Sigmoid colon (tissue), 7 donors: ENCODE measurements around the gene DPP8. TPM values are rescaled to one million over a fixed set of nuclear protein-coding genes. Genes with fewer than 3 reads are reported as not detected.

Experiments
- DNase-seq: peaks from one replicate; pipeline ENCODE4 v3.0.0-alpha.2; 2019
- H3K27ac ChIP-seq, 4 donors: fragments of 200-600 bp; sonication (generic); one replicate each; pipeline ENCODE4 v1.5.1; 2016 to 2019; ENCODE audit warnings: mild to moderate bottlenecking in 1 of 4
- H3K27me3 ChIP-seq, 3 donors: fragments of 200-600 bp; sonication (generic); one replicate each; pipeline ENCODE4 v1.5.1; 2019; ENCODE audit warnings: mild to moderate bottlenecking in 1 of 3
- H3K36me3 ChIP-seq, 4 donors: fragments of 200-600 bp; sonication (generic); one replicate each; pipeline ENCODE4 v1.5.1; 2016 to 2019
- H3K4me1 ChIP-seq, 4 donors: fragments of 200-600 bp; sonication (generic); one replicate each; pipeline ENCODE4 v1.5.1; 2017 to 2019
- H3K4me3 ChIP-seq, 4 donors: fragments of 200-600 bp; sonication (generic); one replicate each; pipeline ENCODE4 v1.5.1; 2017 to 2019; ENCODE audit warnings: mild to moderate bottlenecking in 2 of 4, moderate library complexity in 1 of 4
- H3K9me3 ChIP-seq, 4 donors: fragments of 200-600 bp in 3 of 4; sonication (generic) in 3 of 4; one replicate each; pipeline versions ENCODE4 v1.5.1 to v1.6.1; 2013 to 2019
- CTCF ChIP-seq, 4 experiments: fragments of 450-650 bp in 3 of 4; fragments of 200-600 bp in 1 of 4; IDR thresholded peaks; one replicate each; pipeline ENCODE4 v1.5.1; 2016 to 2019; ENCODE audit warnings: antibody characterized with exemption in 4 of 4, mild to moderate bottlenecking in 3 of 4, moderate library complexity in 2 of 4
- EP300 ChIP-seq, 4 donors: sonication (generic); formaldehyde crosslinking; IDR thresholded peaks; one replicate each; pipeline ENCODE4 v1.6.1; 2017; ENCODE audit warnings: antibody characterized with exemption in 4 of 4
- POLR2A ChIP-seq, 2 donors: fragments of 450-650 bp; IDR thresholded peaks; one replicate each; pipeline ENCODE4 v1.6.1; 2016; ENCODE audit warnings: antibody characterized with exemption in 2 of 2, mild to moderate bottlenecking in 2 of 2, moderate library complexity in 2 of 2
- POLR2AphosphoS5 ChIP-seq, 4 donors: sonication (generic); formaldehyde crosslinking; IDR thresholded peaks; one replicate each; pipeline ENCODE4 v1.6.1; 2017; ENCODE audit warnings: antibody characterized with exemption in 4 of 4
- WGBS, 2 donors: extraction: QIAGEN DNeasy Blood & Tissue Kit; methylation state at CpG; one replicate each; pipeline ENCODE4 v1.1.7; 2013; 5-methylcytosine and 5-hydroxymethylcytosine counted together
- intact Hi-C: fragments of 100-400 bp; cut with DNase I; formaldehyde crosslinking; loops from one replicate; pipeline ENCODE4 v1.15.1; 2023
- polyA plus RNA-seq, 3 donors: library from polyadenylated mRNA; stranded (reverse); fragments of 200-250 nt; gene quantifications; one replicate each; pipeline ENCODE4 v1.2.3, GENCODE V29; 2013
- total RNA-seq, 4 donors: library from RNA; depleted of rRNA; stranded (reverse); fragments of >200 nt; gene quantifications; one replicate each; pipeline ENCODE4 v1.1.0, GENCODE V29; 2016
- donor health status: healthy with polysubstance abuse.
- donor health status: Bipolar disorder and iron deficiency.
- donor health status: healthy.

DPP8 gene
- total and polyA plus RNA-seq, 7 donors: 8.4 to 40.3 (median 29.5) TPM

- Histone ChIP-seq H3K9me3 (no peaks in the 10 kb centered on the region), H3K36me3 (no peaks in the 10 kb centered on the region), H3K27me3 (no peaks in the 10 kb centered on the region), H3K27ac (no peak overlapping the region), H3K4me3 (no peak overlapping the region), H3K4me1 (peaks cover 0 to 32% (median 19%) of the 10 kb centered on the region in 4 donors)
- no peak for TF ChIP-seq EP300 (IDR thresholded peaks at IDR 0.05)
- no peak for TF ChIP-seq POLR2AphosphoS5 (IDR thresholded peaks at IDR 0.05)
- TF ChIP-seq POLR2A (IDR thresholded peaks at IDR 0.05): no peak
- TF ChIP-seq CTCF (IDR thresholded peaks at IDR 0.05): peak in 1 of 4 experiments; percentile 12
- 93 to 95% methylated on average over 20 of the region's 20 CpGs for WGBS, 2 donors
- intact Hi-C loops: no loop called here
- no peak for DNase-seq
These were observed 11.1 kb upstream of the DPP8 start for GRCh38 chr15:65528461-65529060.

GRCh38 chr15:65525622-65526021 lies 8.1 kb upstream of the DPP8 start:
- Histone ChIP-seq H3K27ac (no peak overlapping the region), H3K9me3 (no peaks in the 10 kb centered on the region), H3K27me3 (no peaks in the 10 kb centered on the region), H3K4me3 (no peak overlapping the region), H3K4me1 (peaks cover 0 to 4% (median 0%) of the 10 kb centered on the region in 4 donors), H3K36me3 (no peaks in the 10 kb centered on the region)
- intact Hi-C loops: no loop called here
- no peak for DNase-seq
- no peak for TF ChIP-seq POLR2A (IDR thresholded peaks at IDR 0.05)
- no peak for TF ChIP-seq CTCF (IDR thresholded peaks at IDR 0.05)
- no peak for TF ChIP-seq POLR2AphosphoS5 (IDR thresholded peaks at IDR 0.05)
- TF ChIP-seq EP300 (IDR thresholded peaks at IDR 0.05): no peak
- WGBS, 2 donors: 61 to 82% methylated on average over 1 of the region's 1 CpG

GRCh38 chr15:65524226-65524625 lies 6.7 kb upstream of the DPP8 start:
- Histone ChIP-seq H3K4me3 (no peak overlapping the region), H3K27ac (no peak overlapping the region), H3K4me1 (no peaks in the 10 kb centered on the region), H3K9me3 (no peaks in the 10 kb centered on the region), H3K36me3 (no peaks in the 10 kb centered on the region), H3K27me3 (no peaks in the 10 kb centered on the region)
- intact Hi-C loops: no loop called here
- DNase-seq: no peak
- WGBS, 2 donors: 80 to 83% methylated on average over 10 of the region's 10 CpGs
- TF ChIP-seq POLR2AphosphoS5 (IDR thresholded peaks at IDR 0.05): no peak
- TF ChIP-seq CTCF (IDR thresholded peaks at IDR 0.05): no peak
- no peak for TF ChIP-seq EP300 (IDR thresholded peaks at IDR 0.05)
- TF ChIP-seq POLR2A (IDR thresholded peaks at IDR 0.05): no peak

GRCh38 chr15:65521350-65521749 lies 3.9 kb upstream of the DPP8 start:
- H3K4me1 ChIP-seq: peaks cover 0 to 7% (median 4%) of the 10 kb centered on the region in 4 donors
- no peak overlapping the region for H3K27ac ChIP-seq
- no peak for DNase-seq
- no peaks in the 10 kb centered on the region for H3K27me3 ChIP-seq
- intact Hi-C loops: no loop called here
- WGBS, 2 donors: 91 to 93% methylated on average over 7 of the region's 7 CpGs
- H3K4me3 ChIP-seq: no peak overlapping the region
- TF ChIP-seq EP300 (IDR thresholded peaks at IDR 0.05) (no peak), POLR2AphosphoS5 (IDR thresholded peaks at IDR 0.05) (no peak)
- H3K9me3 ChIP-seq: no peaks in the 10 kb centered on the region
- no peaks in the 10 kb centered on the region for H3K36me3 ChIP-seq

- no peaks in the 10 kb centered on the region for H3K36me3 ChIP-seq
- no peaks in the 10 kb centered on the region for H3K9me3 ChIP-seq
- H3K27me3 ChIP-seq: no peaks in the 10 kb centered on the region
- no peak for TF ChIP-seq POLR2AphosphoS5 (IDR thresholded peaks at IDR 0.05)
- no peak for TF ChIP-seq POLR2A (IDR thresholded peaks at IDR 0.05)
- TF ChIP-seq EP300 (IDR thresholded peaks at IDR 0.05): no peak
- no peak for TF ChIP-seq CTCF (IDR thresholded peaks at IDR 0.05)
- intact Hi-C loops: no loop called here
- no peak for DNase-seq
- H3K4me3 ChIP-seq: no peak overlapping the region
- peaks cover 0 to 29% (median 28%) of the 10 kb centered on the region in 4 donors for H3K4me1 ChIP-seq
- no peak overlapping the region for H3K27ac ChIP-seq
- 85 to 87% methylated on average over 4 of the region's 4 CpGs for WGBS, 2 donors
These were observed 1.3 kb upstream of the DPP8 start for GRCh38 chr15:65518633-65519285.
